Activated CD4-positive, alpha-beta T cell treated with anti-CD3 and anti-CD28 coated beads, Interleukin-2, amount 50 U/mL, for 24 hours (primary cell): ENCODE data around the gene ABCC1.
"Not testable (repeated sequence)": the region's sequence is repeated elsewhere in the genome, so short reads cannot be mapped to it uniquely, and the experiment has no call there.

Source experiments
- DNase-seq, 2 donors: peaks; one replicate each; pipeline ENCODE4 v3.0.0-alpha.2; 2020; ENCODE audit warnings: low read depth in 1 of 2, low spot score in 1 of 2

Gene ABCC1

DNA sequence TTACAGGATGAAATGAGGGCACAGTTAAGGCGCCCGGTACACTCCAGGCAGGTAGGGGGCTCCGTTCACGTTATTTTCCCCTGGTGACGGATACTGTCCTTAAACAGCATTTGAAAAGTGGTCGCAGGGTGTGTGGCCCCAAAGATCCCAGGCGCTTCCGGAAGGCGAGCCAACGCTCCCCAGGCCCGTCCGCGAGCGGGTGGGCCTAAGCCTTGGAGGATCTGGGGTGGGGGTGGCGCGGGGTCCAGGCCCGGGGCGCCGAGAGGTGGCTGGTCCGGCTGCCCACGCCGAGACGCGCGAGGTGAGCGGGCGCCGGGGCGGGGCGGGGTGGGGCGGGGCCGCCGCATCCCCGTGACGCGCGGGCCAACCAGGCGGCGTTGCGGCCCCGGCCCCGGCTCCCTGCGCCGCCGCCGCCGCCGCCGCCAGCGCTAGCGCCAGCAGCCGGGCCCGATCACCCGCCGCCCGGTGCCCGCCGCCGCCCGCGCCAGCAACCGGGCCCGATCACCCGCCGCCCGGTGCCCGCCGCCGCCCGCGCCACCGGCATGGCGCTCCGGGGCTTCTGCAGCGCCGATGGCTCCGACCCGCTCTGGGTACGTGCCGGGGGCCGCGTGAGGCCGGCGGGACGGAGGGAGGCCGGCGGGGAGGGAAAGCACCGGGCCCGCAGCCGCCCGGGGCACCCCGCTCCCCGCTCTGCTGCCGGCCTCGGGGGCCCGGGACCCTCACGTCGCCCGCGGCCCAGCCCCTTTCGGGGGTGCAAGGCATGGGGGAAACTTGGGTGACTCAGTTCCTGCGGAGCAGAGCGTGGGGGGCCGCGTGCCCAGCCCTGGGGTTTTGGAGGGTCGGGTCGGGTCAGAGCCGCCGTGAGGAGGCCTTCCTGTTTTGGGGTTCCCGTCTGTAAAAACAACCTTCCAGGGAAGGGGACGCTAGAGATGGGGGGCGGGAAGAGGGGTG is at the start of gene ABCC1:
Gene ABCC1, plus strand, starts transcription at position 407 of the 951 bp plus-strand sequence. Its CDS starts 136 bp downstream, at position 543.
- peak; percentile 33 to 40 for DNase-seq

DNA sequence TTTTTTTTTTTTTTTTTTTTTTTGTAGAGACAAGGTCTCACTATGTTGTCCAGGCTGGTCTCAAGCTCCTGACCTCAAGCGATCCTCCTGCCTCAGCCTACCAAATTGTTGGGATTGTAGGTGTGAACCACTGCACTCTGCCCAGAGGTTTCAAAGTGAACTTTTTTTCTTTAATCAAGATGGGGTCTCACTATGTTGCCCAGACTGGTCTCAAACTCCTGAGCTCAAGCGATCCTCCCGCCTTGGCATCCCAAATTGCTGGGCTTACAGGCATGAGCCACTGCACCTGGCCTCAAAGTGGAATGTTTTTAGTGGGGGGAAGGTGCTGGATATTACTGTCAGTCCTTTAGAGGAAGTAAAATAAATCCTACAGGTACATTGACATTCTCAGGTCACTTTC is 49.1 kb upstream of the ABCC1 start:
- no peak for DNase-seq

DNA sequence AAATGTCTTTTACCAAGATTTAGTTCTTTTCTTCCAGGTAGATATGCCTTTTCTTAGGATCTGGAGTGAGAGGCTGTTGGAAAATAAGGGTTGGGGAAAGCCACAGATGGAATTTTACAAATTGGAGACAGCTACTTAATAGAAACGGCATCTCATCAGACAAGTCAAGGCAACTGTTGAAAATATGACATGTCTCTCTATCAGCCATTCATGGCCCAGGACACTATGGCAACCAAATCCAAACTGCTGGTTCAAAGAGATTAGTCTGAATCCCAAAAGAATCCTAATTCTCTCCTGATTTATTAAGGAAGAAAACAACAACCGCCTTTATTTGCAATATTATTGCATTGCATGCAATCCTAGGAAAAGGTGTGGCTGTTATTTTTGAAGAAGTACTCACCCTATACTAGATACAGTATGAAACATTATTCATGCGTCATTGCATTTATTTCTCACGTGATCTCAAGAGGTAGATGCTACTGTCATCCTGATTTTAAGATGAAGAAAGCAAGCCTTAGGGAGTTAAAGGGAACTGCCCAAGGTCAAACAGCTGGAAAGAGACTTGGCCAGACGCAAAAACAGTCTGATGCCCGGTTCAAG is 48.4 kb upstream of the ABCC1 start:
- DNase-seq, result no peak

DNA sequence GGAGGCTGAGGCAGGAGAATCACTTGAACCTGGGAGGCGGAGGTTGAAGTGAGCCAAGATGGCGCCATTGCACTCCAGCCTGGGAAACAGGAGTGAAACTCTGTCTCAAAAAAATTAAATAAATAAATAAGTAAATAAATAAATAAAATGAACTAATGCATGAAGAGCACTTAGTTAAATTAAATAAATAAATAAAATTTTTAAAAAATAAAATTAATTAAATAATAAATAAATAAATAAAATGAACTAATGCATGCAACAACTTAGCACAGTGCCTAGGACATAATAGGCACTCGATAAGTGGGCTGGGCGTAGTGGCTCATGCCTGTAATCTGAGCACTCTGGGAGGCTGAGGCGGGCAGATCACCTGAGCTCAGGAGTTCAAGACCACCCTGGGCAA is 45.5 kb upstream of the ABCC1 start:
- DNase-seq, result no peak

DNA sequence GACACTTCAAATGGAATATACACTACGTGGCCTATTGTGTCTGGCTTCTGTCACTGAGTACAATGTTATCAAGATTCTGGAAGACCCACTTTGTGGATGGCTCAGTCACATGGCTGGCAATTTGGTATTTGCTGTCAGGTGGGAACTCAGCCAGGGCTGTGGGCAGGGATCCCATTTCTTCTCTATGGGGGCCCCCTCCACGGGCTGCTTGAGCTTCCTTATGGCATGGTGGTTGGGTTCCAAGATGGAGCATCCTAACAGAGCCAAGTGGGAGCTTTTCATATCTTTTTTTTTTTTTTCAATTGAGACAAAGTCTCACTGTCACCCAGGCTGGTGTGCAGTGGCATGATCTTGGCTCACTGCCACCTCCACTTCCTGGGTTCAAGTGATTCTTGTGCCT is 43.0 kb upstream of the ABCC1 start:
- DNase-seq, result no peak

DNA sequence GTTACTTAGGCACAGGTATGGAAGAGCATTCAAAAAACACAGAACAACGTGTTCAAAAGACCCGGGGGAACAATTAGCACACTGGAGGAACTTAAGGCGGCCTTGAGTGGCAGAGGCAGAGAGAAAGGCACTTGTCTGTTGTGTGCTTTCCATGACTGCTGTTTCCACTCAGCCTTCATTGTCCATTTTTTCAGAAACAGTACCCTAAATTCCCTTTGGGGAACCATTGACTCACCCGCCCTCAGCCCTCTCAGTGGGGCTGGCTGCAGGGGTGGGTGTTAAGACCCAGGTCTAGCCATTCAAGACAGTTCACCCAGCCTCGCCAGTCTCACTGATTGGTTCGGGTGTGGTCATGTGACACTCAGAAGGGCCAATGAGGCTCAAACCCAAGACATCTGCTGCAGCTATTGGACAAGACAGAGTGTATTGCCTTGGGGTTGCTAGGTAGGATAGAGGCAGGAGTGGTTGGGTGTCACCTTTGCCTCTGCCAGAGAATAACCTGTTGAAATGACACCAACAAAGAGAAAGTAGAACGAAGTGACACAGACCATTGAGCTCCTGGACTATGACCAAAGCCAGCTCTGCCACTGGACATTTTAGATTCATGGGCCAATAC is 41.4 kb upstream of the ABCC1 start:
- DNase-seq, result peak in 1 of 2 donors; percentile 13

DNA sequence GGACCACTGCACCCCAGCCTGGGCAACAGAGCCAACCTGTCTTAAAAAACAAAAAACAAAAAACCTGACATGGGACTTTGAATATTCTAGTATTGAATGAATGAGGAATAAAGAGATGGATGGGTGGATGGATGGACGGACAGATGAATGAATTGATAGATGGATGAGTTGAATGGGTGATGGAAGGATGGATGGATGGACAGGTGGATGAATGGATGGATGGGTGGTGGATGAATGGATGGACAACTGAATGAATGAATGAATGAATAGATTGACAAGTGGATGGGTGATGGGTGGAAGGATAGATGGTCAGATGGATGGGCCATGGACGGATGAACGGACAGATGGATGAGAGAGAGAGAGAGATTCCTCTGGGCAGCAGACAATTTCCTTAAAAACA is 38.2 kb upstream of the ABCC1 start:
- no peak for DNase-seq

DNA sequence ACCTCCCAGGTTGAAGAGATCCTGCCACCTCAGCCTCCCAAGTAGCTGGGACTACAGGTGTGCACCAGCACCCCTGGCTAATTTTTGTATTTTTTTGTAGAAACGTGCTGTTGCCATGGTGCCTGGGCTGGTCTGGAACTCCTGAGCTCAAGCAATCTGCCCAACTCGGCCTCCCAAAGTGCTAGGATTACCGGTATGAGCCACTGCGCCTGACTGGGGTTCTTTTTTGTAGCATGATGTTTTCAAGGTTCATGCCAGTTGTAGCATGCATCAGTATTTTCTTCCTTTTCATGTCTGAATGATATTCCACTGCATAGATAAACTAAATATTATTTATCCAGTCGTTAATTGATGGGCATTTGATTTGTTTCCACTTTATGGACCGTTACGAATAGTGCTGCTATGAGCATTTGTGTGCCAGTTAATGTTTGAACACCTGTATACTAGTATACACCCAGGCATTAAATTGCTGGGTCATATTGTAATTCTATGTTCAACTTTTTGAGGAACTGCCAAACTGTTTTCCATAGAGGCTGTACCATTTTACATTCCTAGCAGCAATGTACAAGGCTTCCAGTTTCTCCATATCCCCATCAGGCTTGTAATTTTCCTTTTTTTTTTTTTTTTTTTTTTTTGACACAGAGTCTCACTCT is 36.2 kb upstream of the ABCC1 start:
- DNase-seq, result no peak

DNA sequence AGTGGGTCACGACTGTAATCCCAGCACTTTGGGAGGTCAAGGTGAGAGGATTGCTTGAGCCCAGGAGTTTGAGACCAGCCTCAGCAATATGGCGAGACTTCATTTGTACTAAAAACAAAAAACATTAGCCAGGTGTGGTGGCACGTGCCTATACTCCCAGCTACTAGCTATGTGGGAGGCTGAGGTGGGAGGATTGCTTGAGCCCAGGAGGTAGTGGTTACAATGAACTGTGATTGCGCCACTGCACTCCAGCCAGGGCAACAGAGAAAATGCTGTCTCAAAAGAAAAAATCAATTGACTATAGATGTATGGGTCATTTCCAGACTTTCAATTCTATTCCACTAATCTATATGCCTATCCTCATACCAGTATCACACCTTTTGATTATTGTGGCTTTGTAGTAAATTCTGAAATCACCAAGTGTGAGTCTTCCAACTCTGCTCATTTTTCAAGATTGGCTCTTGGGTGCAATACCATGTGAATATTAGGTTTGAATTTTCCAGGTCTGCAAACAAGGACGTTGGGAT is 33.8 kb upstream of the ABCC1 start:
- no peak for DNase-seq

DNA sequence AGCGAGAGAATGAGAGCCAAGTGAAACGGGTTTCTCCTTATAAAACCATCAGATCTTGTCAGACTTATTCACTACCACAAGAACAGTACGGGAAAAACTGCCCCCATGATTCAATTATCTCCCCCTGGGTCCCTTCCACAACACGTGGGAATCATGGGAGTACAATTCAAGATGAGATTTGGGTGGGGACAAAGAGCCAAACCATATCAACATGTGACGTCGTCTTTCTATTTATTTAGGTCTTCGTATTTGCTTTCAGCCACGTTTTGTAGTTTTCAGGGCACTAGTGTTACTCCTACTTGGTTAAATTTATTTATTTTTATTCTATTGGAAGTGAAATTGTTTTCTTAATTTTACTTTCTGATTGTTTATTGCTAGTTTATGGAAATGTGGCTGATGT is 33.1 kb upstream of the ABCC1 start:
- DNase-seq, result no peak

DNA sequence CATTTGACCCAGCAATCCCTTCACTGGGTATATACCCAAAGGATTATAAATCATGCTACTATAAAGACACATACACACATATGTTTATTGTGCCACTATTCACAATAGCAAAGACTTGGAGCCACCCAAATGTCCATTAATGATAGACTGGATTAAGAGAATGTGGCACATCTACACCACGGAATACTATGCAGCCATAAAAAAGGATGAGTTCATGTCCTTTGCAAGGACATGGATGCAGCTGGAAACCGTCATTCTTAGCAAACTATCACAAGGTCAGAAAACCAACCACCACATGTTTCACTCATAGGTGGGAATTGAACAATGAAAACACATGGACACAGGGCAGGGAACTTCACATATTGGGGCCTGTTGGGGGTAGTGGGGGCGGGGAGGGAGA is 31.1 kb upstream of the ABCC1 start:
- DNase-seq, result not testable (repeated sequence)

DNA sequence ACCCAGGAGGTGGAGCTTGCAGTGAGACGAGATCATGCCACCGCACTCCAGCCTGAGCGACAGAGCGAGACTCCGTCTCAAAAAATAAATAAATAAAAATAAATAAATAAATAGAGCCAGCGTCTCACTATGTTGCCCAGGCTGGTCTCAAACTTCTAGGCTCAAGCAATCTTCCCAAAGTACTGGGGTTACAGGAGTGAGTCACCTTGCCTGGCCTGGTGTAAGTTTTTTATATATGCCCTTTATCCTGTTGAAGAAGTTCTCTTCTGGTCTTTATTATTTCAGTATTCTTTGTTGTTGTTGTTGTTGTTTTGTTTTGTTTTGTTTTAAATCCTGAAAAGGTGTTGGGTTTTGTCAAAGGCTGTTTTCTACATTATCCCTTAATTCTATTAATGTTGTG is 30.1 kb upstream of the ABCC1 start:
- DNase-seq, result no peak

DNA sequence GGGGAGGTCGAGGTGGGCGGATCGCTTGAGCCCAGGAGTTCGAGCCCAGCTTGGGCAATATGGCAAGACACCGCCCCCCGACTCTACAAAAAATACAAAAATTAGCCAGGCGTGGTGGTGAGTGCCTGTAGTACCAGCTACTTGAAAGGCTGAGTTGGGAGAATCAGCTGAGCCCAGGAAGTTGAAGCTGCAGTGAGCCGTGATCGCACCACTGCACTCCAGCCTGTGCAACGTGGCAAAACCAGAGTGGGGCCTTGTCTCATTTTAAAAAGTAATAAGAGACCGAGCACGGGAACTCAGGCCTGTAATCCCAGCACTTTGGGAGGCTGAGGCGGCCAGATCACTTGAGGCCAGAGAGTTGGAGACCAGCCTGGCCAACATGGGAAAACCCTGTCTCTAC is 24.4 kb upstream of the ABCC1 start:
- no peak for DNase-seq

DNA sequence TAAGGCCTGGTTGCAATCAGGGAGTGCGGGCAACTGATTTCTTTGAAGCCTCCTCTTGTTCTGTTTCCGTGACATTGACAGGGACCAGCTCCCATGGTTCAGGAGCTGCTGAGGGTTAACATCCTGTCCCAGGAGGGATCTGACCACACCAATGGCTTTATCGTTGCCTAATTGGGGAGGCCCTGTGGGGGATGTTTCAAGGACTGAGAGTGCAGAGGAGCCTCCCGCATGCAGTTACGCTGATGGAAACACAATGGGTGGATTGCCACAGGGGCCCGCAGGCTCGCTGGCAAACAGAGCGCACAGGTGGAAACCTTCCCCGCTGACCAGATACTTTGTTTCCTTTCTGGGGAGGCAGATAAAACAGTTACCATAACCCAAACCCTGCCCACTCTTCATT is 23.8 kb upstream of the ABCC1 start:
- DNase-seq, result no peak

DNA sequence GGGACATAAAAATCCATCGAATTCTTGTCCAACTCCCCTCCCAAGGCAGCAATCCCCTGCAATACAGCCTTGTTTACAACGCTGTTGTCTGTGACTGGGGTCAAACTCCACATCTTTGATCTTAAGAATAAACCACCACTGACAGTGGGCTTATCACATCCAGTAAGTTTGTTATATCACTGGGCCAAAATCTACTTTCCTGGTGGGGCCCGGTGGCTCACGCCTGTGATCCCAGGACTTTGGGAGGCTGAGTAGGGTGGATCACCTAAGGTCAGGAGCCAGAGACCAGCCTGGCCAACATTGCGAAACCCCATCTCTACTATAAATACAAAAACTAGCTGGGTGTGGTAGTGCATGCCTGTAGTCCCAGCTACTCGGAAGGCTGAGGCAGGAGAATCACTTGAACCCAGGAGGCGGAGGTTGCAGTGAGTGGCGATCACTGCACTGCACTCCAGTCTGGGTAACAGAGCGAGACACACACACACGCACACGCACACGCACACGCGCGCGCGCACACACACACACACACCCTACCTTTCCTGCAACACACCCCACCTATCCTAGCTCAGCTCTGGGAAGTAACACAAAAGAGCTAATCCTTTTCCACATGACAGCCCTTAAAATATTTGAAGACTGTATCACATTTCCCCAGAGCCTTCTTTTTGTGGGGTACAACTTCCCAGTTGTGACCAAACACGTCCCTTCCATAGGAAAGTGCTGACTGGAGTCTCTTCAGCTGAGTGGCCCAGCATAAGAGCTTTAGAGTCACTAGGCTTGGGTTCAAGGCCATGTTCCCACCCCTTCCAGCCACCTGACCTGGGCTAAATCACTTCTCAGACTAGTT is 20.9 kb upstream of the ABCC1 start:
- DNase-seq, result no peak

DNA sequence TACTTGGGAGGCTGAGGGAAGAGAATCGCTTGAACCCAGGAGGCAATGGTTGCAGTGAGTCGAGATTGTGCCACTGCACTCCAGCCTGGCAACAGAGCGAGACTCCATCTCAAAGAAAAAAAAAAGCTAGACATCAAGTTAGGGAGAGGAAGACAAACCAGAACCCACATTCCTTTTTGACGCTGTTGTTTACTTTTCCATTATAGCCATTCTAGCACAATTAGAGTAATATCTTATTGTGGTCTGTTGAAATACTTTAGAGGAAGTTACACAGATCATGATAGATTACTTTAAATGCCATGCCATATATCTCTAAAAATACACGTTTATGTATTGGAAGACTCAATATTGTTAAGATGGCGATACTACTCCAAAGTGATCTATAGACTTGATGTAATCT is 16.5 kb upstream of the ABCC1 start:
- DNase-seq, result no peak

DNA sequence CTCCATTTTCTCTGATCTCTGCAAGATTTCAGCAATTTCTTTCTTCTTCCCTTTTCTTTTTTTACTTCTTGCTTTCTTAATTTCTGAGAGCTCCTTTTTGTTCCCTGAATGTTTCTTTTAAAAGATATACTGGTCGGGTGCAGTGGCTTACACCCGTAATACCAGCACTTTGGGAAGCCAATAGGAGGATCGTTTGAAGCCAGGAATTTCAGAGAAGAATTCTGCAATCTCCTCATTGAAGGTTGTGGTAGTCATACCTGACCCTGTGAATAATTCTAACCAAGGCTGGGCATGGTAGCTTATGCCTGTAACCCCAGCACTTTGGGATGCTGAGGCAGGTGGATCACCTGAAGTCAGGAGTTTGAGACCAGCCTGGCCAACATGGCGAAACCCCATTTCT is 15.6 kb upstream of the ABCC1 start:
- DNase-seq, result no peak

DNA sequence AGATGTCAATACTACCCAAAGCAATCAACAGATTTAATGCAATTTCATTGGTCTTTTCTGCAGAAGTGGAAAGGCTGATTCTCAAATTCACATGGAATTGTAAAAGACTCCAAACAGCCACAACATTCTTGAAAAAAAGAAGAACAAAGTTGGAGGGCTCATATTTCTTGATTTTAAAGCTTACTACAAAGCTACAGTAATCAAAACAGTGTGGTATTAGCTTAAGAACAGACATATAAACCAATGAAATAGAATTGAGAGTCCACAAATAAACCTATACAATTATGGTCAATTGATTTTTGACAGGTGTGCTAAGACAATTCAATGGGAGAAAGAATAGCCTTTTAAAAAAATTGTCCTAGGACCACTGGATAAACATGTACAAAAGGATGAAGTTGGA is 14.4 kb upstream of the ABCC1 start:
- no peak for DNase-seq

DNA sequence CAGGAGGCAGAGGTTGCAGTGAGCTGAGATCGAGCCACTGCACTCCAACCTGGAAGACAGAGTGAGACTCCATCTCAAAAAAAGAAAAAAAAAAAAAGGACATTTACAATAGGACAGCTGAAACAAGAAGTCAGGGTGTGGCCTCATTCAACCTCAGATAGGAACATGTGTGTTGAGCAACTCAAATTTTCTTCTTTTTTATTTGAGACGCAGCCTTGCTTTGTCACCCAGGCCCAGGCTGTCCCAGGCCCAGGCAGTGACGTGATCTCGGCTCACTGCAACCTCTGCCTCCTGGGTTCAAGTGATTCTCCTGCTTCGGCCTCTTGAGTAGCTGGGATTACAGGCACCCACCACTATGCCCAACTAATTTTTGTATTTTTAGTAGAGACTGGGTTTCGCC is 12.6 kb upstream of the ABCC1 start:
- not testable (repeated sequence) for DNase-seq

DNA sequence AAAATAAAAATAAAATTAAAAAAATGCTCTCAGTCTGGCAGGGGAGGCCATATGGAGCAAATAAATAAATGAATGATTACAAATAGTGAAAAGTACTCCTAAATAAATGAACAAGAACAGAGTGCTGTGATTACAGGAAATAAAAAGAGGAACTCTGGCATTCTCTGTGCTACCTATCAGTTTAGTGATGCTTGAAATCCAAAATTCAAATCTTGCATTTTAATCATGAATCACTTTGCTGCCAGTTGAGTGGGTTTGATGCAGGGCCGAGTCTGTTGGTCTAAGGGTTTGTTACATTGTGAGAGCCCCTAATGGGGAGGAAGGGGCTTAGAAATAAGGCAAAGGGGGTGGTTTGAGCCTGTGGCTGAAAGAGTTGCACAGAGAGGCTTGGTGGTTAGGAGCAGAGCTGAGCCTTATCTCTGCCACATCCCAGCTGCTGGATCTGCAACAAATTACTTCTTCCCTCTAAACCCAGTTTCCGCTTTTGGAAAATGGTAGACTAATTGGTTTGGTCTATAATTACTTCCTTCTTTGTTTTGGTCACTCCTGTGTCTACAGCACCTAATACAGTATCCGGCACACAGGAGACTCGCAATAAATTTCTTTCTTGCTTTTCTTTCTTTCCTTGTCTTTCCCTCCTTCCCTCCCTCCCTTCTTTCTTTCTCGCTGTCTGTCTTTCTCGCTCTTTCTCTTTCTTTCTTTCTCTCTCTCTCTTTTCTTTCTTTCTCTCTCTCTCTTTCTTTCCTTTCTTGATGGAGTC is 6.3 kb upstream of the ABCC1 start:
- DNase-seq, result no peak
